D341Med (cell line): Measurements from ENCODE around the gene KLLN.
A peak's percentile ranks its signal among the peaks of the same experiment; 100 is the strongest.
"Not testable (repeated sequence)": the region's sequence is repeated elsewhere in the genome, so short reads cannot be mapped to it uniquely, and the experiment has no call there.

Source experiments
- DNase-seq: peaks from one replicate; pipeline ENCODE4 v3.0.0; 2012; ENCODE audit warnings: low spot score

KLLN gene

GRCh38 chr10:87866412-87866974 is 3.2 kb upstream of the KLLN start:
- DNase-seq = no peak

GRCh38 chr10:87865241-87865881 is 2.0 kb upstream of the KLLN start:
- no peak for DNase-seq

- no peak for DNase-seq
Observed at GRCh38 chr10:87864496-87865059, 1.2 kb upstream of the KLLN start.

- DNase-seq = not testable (repeated sequence)
Observed at GRCh38 chr10:87863951-87864495, 690 bp upstream of the KLLN start.

- DNase-seq = peak; percentile 10
Observed at GRCh38 chr10:87862679-87863052, 667 bp downstream of the KLLN start.

GRCh38 chr10:87861953-87862678 is 1.2 kb downstream of the KLLN start:
- DNase-seq = peak; percentile 70

GRCh38 chr10:87861566-87861952 is 1.8 kb downstream of the KLLN start:
- DNase-seq = no peak

GRCh38 chr10:87860816-87861403 is 2.4 kb downstream of the KLLN start:
- no peak for DNase-seq

GRCh38 chr10:87860156-87860795 is 3.1 kb downstream of the KLLN start:
- peak; percentile 34 for DNase-seq

GRCh38 chr10:87855665-87856064 is 7.7 kb downstream of the KLLN start:
- DNase-seq = not testable (repeated sequence)

- DNase-seq = not testable (repeated sequence)
Observed at GRCh38 chr10:87855247-87855646, 8.1 kb downstream of the KLLN start.

GRCh38 chr10:87852089-87852488 is 11.2 kb downstream of the KLLN start:
- no peak for DNase-seq

GRCh38 chr10:87850742-87851205 is 12.6 kb downstream of the KLLN start:
- DNase-seq = peak; percentile 61

- no peak for DNase-seq
Observed at GRCh38 chr10:87849001-87849400, 14.3 kb downstream of the KLLN start.

GRCh38 chr10:87847550-87847949 is 15.8 kb downstream of the KLLN start:
- DNase-seq = no peak

- not testable (repeated sequence) for DNase-seq
Observed at GRCh38 chr10:87846711-87847110, 16.6 kb downstream of the KLLN start.

GRCh38 chr10:87846023-87846422 is 17.3 kb downstream of the KLLN start:
- no peak for DNase-seq

- DNase-seq = no peak
Observed at GRCh38 chr10:87845624-87845998, 17.7 kb downstream of the KLLN start.

- DNase-seq = no peak
Observed at GRCh38 chr10:87844837-87845623, 18.3 kb downstream of the KLLN start.

GRCh38 chr10:87843714-87844113 is 19.6 kb downstream of the KLLN start:
- no peak for DNase-seq
